Cardiac muscle cell (in vitro differentiated cells and primary cell): ENCODE results near the gene CGB1. TPM values are rescaled to one million over a fixed set of nuclear protein-coding genes. Genes with fewer than 3 reads are reported as not detected.

Experiments used
- DNase-seq, 2 donors: peaks; one replicate each; pipeline versions ENCODE4 v3.0.0 to v3.0.0-alpha.2; 2010 to 2017; ENCODE audit warnings: low read depth in 1 of 2, low spot score in 1 of 2
- H3K27ac ChIP-seq: fragments of 200-600 bp; sonication (generic); 2 replicates; pipeline ENCODE4 v1.5.1; 2016
- H3K27me3 ChIP-seq: fragments of 200-600 bp; sonication (generic); 2 replicates; pipeline ENCODE4 v1.6.0; 2016; ENCODE audit warnings: control low read depth
- H3K36me3 ChIP-seq: fragments of 200-600 bp; sonication (generic); 2 replicates; pipeline ENCODE4 v1.5.1; 2016; ENCODE audit warnings: control low read depth
- H3K4me1 ChIP-seq: fragments of 200-600 bp; sonication (generic); 2 replicates; pipeline ENCODE4 v1.8.1; 2017; ENCODE audit warnings: low read depth, mild to moderate bottlenecking, mixed run types
- H3K4me3 ChIP-seq: fragments of 200-600 bp; sonication (generic); 2 replicates; pipeline ENCODE4 v1.5.1; 2016; ENCODE audit warnings: mild to moderate bottlenecking
- H3K9me3 ChIP-seq: fragments of 200-600 bp; sonication (generic); 2 replicates; pipeline ENCODE4 v1.5.1; 2017; ENCODE audit warnings: low read depth, mild to moderate bottlenecking, control low read depth
- CTCF ChIP-seq: IDR thresholded peaks from 2 replicates; pipeline ENCODE4 v1.5.1; 2012; ENCODE audit warnings: low read depth, mild to moderate bottlenecking, low read length
- polyA plus RNA-seq: library from polyadenylated mRNA; unstranded; fragments of >200 nt; fragmentation: Nextera tagmentation; extraction: Ambion mirVana; gene quantifications from 2 replicates; pipeline ENCODE4 v1.2.1, GENCODE V29; 2016
- total RNA-seq: library from RNA; depleted of rRNA; stranded (reverse); fragments of >200 nt; gene quantifications from 2 replicates; pipeline ENCODE4 v1.2.3, GENCODE V29; 2016

The CGB1 gene
- total and polyA plus RNA-seq, 2 experiments from 2014 or later = not detected

- Histone ChIP-seq H3K36me3 (peaks cover 5% of the 10 kb centered on the region), H3K9me3 (no peaks in the 10 kb centered on the region), H3K27ac (peak overlapping the region; percentile 87), H3K4me3 (peak overlapping the region; percentile 63), H3K27me3 (no peaks in the 10 kb centered on the region), H3K4me1 (peaks cover 15% of the 10 kb centered on the region)
- DNase-seq = no peak
- no peak for TF ChIP-seq CTCF
These were observed 44.0 kb downstream of the CGB1 start for GRCh38 chr19:48992581-48993174.

GRCh38 chr19:48991873-48992580 is 44.7 kb downstream of the CGB1 start:
- Histone ChIP-seq H3K4me1 (peaks cover 15% of the 10 kb centered on the region), H3K9me3 (no peaks in the 10 kb centered on the region), H3K36me3 (peaks cover 10% of the 10 kb centered on the region), H3K27me3 (no peaks in the 10 kb centered on the region), H3K27ac (peak overlapping the region; percentile 87), H3K4me3 (peak overlapping the region; percentile 63)
- TF ChIP-seq CTCF = no peak
- peak; percentile 69 to 86 for DNase-seq

GRCh38 chr19:48991011-48991609 is 45.6 kb downstream of the CGB1 start:
- no peak overlapping the region for H3K4me3 ChIP-seq
- H3K27me3 ChIP-seq = no peaks in the 10 kb centered on the region
- H3K36me3 ChIP-seq = peaks cover 15% of the 10 kb centered on the region
- no peaks in the 10 kb centered on the region for H3K9me3 ChIP-seq
- no peak for TF ChIP-seq CTCF
- peaks cover 15% of the 10 kb centered on the region for H3K4me1 ChIP-seq
- DNase-seq = no peak
- H3K27ac ChIP-seq = peak overlapping the region; percentile 87

GRCh38 chr19:48990400-48990799 is 46.3 kb downstream of the CGB1 start:
- H3K27ac ChIP-seq = no peak overlapping the region

GRCh38 chr19:48989701-48990291 is 46.9 kb downstream of the CGB1 start:
- no peak for DNase-seq
- Histone ChIP-seq H3K27ac (no peak overlapping the region), H3K27me3 (no peaks in the 10 kb centered on the region), H3K4me3 (no peak overlapping the region), H3K9me3 (no peaks in the 10 kb centered on the region), H3K4me1 (peaks cover 15% of the 10 kb centered on the region), H3K36me3 (peaks cover 27% of the 10 kb centered on the region)
- no peak for TF ChIP-seq CTCF

More at GRCh38 chr19:48990400-48990799, 46.3 kb downstream of the CGB1 start:
- no peaks in the 10 kb centered on the region for H3K9me3 ChIP-seq
- DNase-seq = no peak
- H3K4me1 ChIP-seq = peaks cover 15% of the 10 kb centered on the region
- no peak overlapping the region for H3K4me3 ChIP-seq
- TF ChIP-seq CTCF = no peak
- peaks cover 21% of the 10 kb centered on the region for H3K36me3 ChIP-seq
- H3K27me3 ChIP-seq = no peaks in the 10 kb centered on the region
